ENCODE measurements around the gene MAPK7. TPM values are rescaled to one million over a fixed set of nuclear protein-coding genes. Genes with fewer than 3 reads are reported as not detected.

Gene MAPK7
- total and polyA plus RNA-seq, 2 of the 4 experiments (the other 2 are of a cell fraction), result 9.7 to 25.4 TPM

DNA sequence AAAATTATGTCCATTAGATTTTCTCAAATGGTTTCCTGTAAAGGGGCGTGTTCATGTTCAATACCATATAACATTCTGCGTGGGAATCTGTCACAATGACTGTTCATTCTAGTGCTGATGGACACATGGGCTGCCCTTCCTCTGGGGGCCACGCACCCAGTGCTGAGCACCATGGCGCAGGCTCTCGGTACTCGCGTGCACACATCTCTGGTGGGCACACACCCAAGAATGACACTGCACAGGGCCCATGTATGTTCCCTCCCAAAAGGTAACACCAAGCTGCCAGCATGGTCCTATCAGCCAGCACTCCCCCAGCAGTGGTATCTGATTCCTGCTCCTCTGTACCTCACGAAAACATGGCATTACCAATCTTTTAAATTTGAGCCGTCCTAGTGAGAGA is 29.5 kb upstream of the MAPK7 start:
- DNase-seq, result no peak
- H2BK15ac ChIP-seq (ENCODE audit: low read depth, low read length), result no peak overlapping the region
- CTCF ChIA-PET, result interaction anchor here (0.7 kb wide), 1 partner anchor 99 kb away, joined by 10 read pairs; no protein-coding TSS in a partner anchor
- no peak overlapping the region for H3K4me2 ChIP-seq (ENCODE audit: low read depth, low read length)
- H3K4me1 ChIP-seq (ENCODE audit: control insufficient read depth, insufficient read depth, low read length), result peaks cover 17% of the 10 kb centered on the region
- intact Hi-C loops (cut with micrococcal nuclease), result no loop called here
- no peak overlapping the region for H3K56ac ChIP-seq (ENCODE audit: extremely low read depth, insufficient read depth, low read length)
- H3K27ac ChIP-seq (ENCODE audit: insufficient read depth, low read length), result no peak overlapping the region
- TF ChIP-seq CHD1 (IDR thresholded peaks at IDR 0.05; ENCODE audit: low read depth, low read length) (no peak), SMC3 (IDR thresholded peaks at IDR 0.05; ENCODE audit: low read depth, low read length) (no peak), MAFK (IDR thresholded peaks at IDR 0.05; ENCODE audit: low read depth, low read length) (no peak), CEBPB (IDR thresholded peaks at IDR 0.05; ENCODE audit: low read depth, low read length) (no peak), BHLHE40 (IDR thresholded peaks at IDR 0.05; ENCODE audit: low read depth, low read length) (no peak), POLR2A (IDR thresholded peaks at IDR 0.05; ENCODE audit: low read depth, low read length) (no peak), RFX5 (IDR thresholded peaks at IDR 0.05; ENCODE audit: low read depth, low read length) (no peak), MAZ (IDR thresholded peaks at IDR 0.05; ENCODE audit: borderline replicate concordance, low read depth, low read length) (no peak), RCOR1 (IDR thresholded peaks at IDR 0.05; ENCODE audit: insufficient replicate concordance, low read length) (no peak), NFE2L2 (IDR thresholded peaks at IDR 0.05; ENCODE audit: low read depth, low read length) (no peak), FOS (IDR thresholded peaks at IDR 0.05; ENCODE audit: low read depth, low read length) (no peak), MXI1 (IDR thresholded peaks at IDR 0.05; ENCODE audit: borderline replicate concordance, low read depth, low read length) (no peak), RAD21 (IDR thresholded peaks at IDR 0.05; ENCODE audit: low read length) (no peak), USF2 (IDR thresholded peaks at IDR 0.05; ENCODE audit: low read depth, low read length) (no peak)
- TF ChIP-seq, protein P1, sequence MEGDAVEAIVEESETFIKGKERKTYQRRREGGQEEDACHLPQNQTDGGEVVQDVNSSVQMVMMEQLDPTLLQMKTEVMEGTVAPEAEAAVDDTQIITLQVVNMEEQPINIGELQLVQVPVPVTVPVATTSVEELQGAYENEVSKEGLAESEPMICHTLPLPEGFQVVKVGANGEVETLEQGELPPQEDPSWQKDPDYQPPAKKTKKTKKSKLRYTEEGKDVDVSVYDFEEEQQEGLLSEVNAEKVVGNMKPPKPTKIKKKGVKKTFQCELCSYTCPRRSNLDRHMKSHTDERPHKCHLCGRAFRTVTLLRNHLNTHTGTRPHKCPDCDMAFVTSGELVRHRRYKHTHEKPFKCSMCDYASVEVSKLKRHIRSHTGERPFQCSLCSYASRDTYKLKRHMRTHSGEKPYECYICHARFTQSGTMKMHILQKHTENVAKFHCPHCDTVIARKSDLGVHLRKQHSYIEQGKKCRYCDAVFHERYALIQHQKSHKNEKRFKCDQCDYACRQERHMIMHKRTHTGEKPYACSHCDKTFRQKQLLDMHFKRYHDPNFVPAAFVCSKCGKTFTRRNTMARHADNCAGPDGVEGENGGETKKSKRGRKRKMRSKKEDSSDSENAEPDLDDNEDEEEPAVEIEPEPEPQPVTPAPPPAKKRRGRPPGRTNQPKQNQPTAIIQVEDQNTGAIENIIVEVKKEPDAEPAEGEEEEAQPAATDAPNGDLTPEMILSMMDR (conservative IDR thresholded peaks at IDR 0.05; ENCODE audit: low read depth, low read length), result no peak
- TF ChIP-seq, protein P2, sequence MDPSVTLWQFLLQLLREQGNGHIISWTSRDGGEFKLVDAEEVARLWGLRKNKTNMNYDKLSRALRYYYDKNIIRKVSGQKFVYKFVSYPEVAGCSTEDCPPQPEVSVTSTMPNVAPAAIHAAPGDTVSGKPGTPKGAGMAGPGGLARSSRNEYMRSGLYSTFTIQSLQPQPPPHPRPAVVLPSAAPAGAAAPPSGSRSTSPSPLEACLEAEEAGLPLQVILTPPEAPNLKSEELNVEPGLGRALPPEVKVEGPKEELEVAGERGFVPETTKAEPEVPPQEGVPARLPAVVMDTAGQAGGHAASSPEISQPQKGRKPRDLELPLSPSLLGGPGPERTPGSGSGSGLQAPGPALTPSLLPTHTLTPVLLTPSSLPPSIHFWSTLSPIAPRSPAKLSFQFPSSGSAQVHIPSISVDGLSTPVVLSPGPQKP (IDR thresholded peaks at IDR 0.05; ENCODE audit: borderline replicate concordance, low read depth, low read length), result no peak
- no peak overlapping the region for H3K23ac ChIP-seq (ENCODE audit: low read depth, low read length)
- H4K20me1 ChIP-seq (ENCODE audit: insufficient read depth, low read length), result peaks cover 5% of the 10 kb centered on the region; the same call in 1 of the 2 replicates
- H3K14ac ChIP-seq (replicated peaks; ENCODE audit: low read depth, low read length), result no peak overlapping the region
- no peaks in the 10 kb centered on the region for H3K27me3 ChIP-seq (ENCODE audit: control insufficient read depth, insufficient read depth, low read length)
- in situ Hi-C loops (cut with MboI; ENCODE audit: low sequenced_read_pairs), result no loop called here
- H2BK5ac ChIP-seq (ENCODE audit: low read depth, low read length, poor library complexity, severe bottlenecking), result no peak overlapping the region
- peak overlapping the region; percentile 14 for H2AFZ ChIP-seq (replicated peaks; ENCODE audit: low read length, poor library complexity)
- no peak overlapping the region for H3K4ac ChIP-seq (ENCODE audit: low read depth, low read length)
- no peak for ATAC-seq (ENCODE audit: low read depth)
- dilution Hi-C loops (cut with HindIII; ENCODE audit: low sequenced_read_pairs, unreplicated experiment), result no loop called here
- H2BK120ac ChIP-seq (ENCODE audit: low read depth, low read length), result no peak overlapping the region
- peaks cover 16% of the 10 kb centered on the region for H3K9me1 ChIP-seq (ENCODE audit: insufficient read depth, low read length)
- no peak overlapping the region for H2BK20ac ChIP-seq (ENCODE audit: low read depth, low read length)
- H3K9ac ChIP-seq (ENCODE audit: low read depth, low read length), result no peak overlapping the region
- POLR2A ChIA-PET (ENCODE audit: unreplicated experiment), result no interaction called here
- whole genome bisulfite sequencing, 2 experiments (ENCODE audit: extremely low coverage in 2 of 2, insufficient read length in 1 of 2), result 100% methylated on average over 1 of the region's 9 CpGs; no CpG with 5 or more reads in 1 of the 2 experiments
- H3K9me3 ChIP-seq (ENCODE audit: control insufficient read depth, insufficient read depth, low read length), result no peaks in the 10 kb centered on the region
- no peak overlapping the region for H4K91ac ChIP-seq (ENCODE audit: insufficient read depth, low read depth, low read length)
- H4K8ac ChIP-seq (ENCODE audit: low read depth in 2 of 2, low read length in 2 of 2), result no peak overlapping the region
- H2AK9ac ChIP-seq (replicated peaks; ENCODE audit: low read depth, low read length, poor library complexity), result peak overlapping the region; percentile 61
- H3K79me1 ChIP-seq (ENCODE audit: low read depth in 1 of 2, low read length in 2 of 2), result peaks cover 0 to 4% of the 10 kb centered on the region in 2 experiments; a peak in 1 of 4 replicates
- no TSS peak for BruUV-seq (replicated peaks)
- peak overlapping the region; percentile 43 for H2AK5ac ChIP-seq (ENCODE audit: low read depth, low read length)
- H3K18ac ChIP-seq (ENCODE audit: low read depth, low read length), result no peak overlapping the region
- H3K4me3 ChIP-seq (ENCODE audit: insufficient read depth, low read depth, low read length), result no peak overlapping the region
- H4K5ac ChIP-seq (ENCODE audit: low read depth, low read length), result no peak overlapping the region
- H3K36me3 ChIP-seq (ENCODE audit: control insufficient read depth, insufficient read depth, low read length), result no peaks in the 10 kb centered on the region

All from IMR-90 (cell line).